Testis (tissue), 3 donors: ENCODE results near the gene CGB7. TPM values are rescaled to one million over a fixed set of nuclear protein-coding genes. Genes with fewer than 3 reads are reported as not detected.

Experiments used
- DNase-seq: peaks from one replicate; pipeline ENCODE4 v3.0.0-alpha.2; 2019
- H3K27ac ChIP-seq, 2 donors: fragments of 200-600 bp; sonication (generic); one replicate each; pipeline ENCODE4 v1.5.1; 2019
- H3K27me3 ChIP-seq: fragments of 200-600 bp; sonication (generic); one replicate; pipeline ENCODE4 v1.5.1; 2019
- H3K36me3 ChIP-seq: fragments of 200-600 bp; sonication (generic); one replicate; pipeline ENCODE4 v1.5.1; 2017; ENCODE audit warnings: low read depth; ENCODE audit errors: missing control alignments
- H3K4me1 ChIP-seq: fragments of 200-600 bp; sonication (generic); one replicate; pipeline ENCODE4 v1.5.1; 2019
- H3K4me3 ChIP-seq, 2 donors: fragments of 200-600 bp; sonication (generic); one replicate each; pipeline ENCODE4 v1.5.1; 2017 to 2019
- H3K9me3 ChIP-seq: fragments of 200-600 bp; sonication (generic); one replicate; pipeline ENCODE4 v1.5.1; 2017
- CTCF ChIP-seq, 3 experiments: fragments of 450-650 bp in 2 of 3; fragments of 200-600 bp in 1 of 3; sonication (generic) in 1 of 3; IDR thresholded peaks; one replicate each; pipeline ENCODE4 v1.5.1; 2016 to 2019; ENCODE audit warnings: antibody characterized with exemption in 3 of 3, mild to moderate bottlenecking in 2 of 3, moderate library complexity in 1 of 3
- POLR2A ChIP-seq: fragments of 450-650 bp; IDR thresholded peaks from one replicate; pipeline ENCODE4 v1.6.1; 2017; ENCODE audit warnings: antibody characterized with exemption, mild to moderate bottlenecking, moderate library complexity
- WGBS, 2 donors: methylation state at CpG; one replicate each; pipeline ENCODE4 v1.1.5; 2018; 5-methylcytosine and 5-hydroxymethylcytosine counted together
- intact Hi-C: fragments of 100-400 bp; cut with DNase I; formaldehyde crosslinking; loops from one replicate; pipeline ENCODE4 v1.15.1; 2023; ENCODE audit warnings: low total_unique reads
- polyA plus RNA-seq: library from polyadenylated mRNA; stranded (reverse); fragments of 350-450 nt; fragmentation: Illumina TruSeq; extraction: RNeasy Lipid Tissue Mini Kit (QIAGEN cat#74804); gene quantifications from one replicate; pipeline ENCODE4 v1.2.3, GENCODE V29; 2014; ENCODE audit warnings: low read depth, low replicate concordance; ENCODE audit not compliant: insufficient read depth
- total RNA-seq, 2 donors: library from RNA; depleted of rRNA; stranded (reverse); fragments of >200 nt; gene quantifications; one replicate each; pipeline ENCODE4 v1.2.3, GENCODE V29; 2016

Gene CGB7
- total and polyA plus RNA-seq, 3 donors from 2014 or later = 1.7 to 3.8 (median 3.0) TPM

GRCh38 chr19:49073514-49074378 lies 16.2 kb upstream of the CGB7 start:
- no peaks in the 10 kb centered on the region for H3K36me3 ChIP-seq
- no peak for TF ChIP-seq POLR2A
- TF ChIP-seq CTCF (IDR thresholded peaks at IDR 0.05) = no peak
- intact Hi-C loops = loop anchor here (10.0 kb wide), 1 partner anchor 131 kb away; no protein-coding TSS in a partner anchor
- WGBS, 2 donors = 46 to 58% methylated on average over 19 to 23 of the region's 23 CpGs
- no peak overlapping the region for H3K4me3 ChIP-seq
- no peak for DNase-seq
- H3K4me1 ChIP-seq = no peaks in the 10 kb centered on the region
- no peaks in the 10 kb centered on the region for H3K9me3 ChIP-seq
- H3K27me3 ChIP-seq = no peaks in the 10 kb centered on the region
- H3K27ac ChIP-seq = no peak overlapping the region

- H3K27me3 ChIP-seq = no peaks in the 10 kb centered on the region
These were observed 14.5 kb upstream of the CGB7 start for GRCh38 chr19:49071860-49072547.

GRCh38 chr19:49070416-49070815 lies 12.9 kb upstream of the CGB7 start:
- 94 to 95% methylated on average over 20 to 21 of the region's 21 CpGs for WGBS, 2 donors
- peaks cover 1% of the 10 kb centered on the region for H3K4me1 ChIP-seq
- no peak overlapping the region for H3K4me3 ChIP-seq
- no peaks in the 10 kb centered on the region for H3K9me3 ChIP-seq
- H3K27me3 ChIP-seq = no peaks in the 10 kb centered on the region
- intact Hi-C loops = loop anchor here (10.0 kb wide), 1 partner anchor 134 kb away; no protein-coding TSS in a partner anchor
- no peak overlapping the region for H3K27ac ChIP-seq
- H3K36me3 ChIP-seq = no peaks in the 10 kb centered on the region
- no peak for DNase-seq
- TF ChIP-seq POLR2A = no peak
- TF ChIP-seq CTCF (IDR thresholded peaks at IDR 0.05) = no peak

More at GRCh38 chr19:49071860-49072547, 14.5 kb upstream of the CGB7 start:
- Histone ChIP-seq H3K4me1 (no peaks in the 10 kb centered on the region), H3K27ac (no peak overlapping the region), H3K9me3 (no peaks in the 10 kb centered on the region), H3K4me3 (peak overlapping the region; percentile 24 to 34), H3K36me3 (no peaks in the 10 kb centered on the region)
- intact Hi-C loops = loop anchor here (10.0 kb wide), 1 partner anchor 133 kb away; no protein-coding TSS in a partner anchor
- DNase-seq = peak; percentile 72
- TF ChIP-seq CTCF (IDR thresholded peaks at IDR 0.05) (no peak), POLR2A (no peak)
- WGBS, 2 donors = 3 to 4% methylated on average over 17 to 56 of the region's 93 CpGs

GRCh38 chr19:49069026-49069425 lies 11.5 kb upstream of the CGB7 start:
- WGBS, 2 donors = 92 to 95% methylated on average over 9 of the region's 9 CpGs
- Histone ChIP-seq H3K27me3 (no peaks in the 10 kb centered on the region), H3K36me3 (no peaks in the 10 kb centered on the region), H3K27ac (no peak overlapping the region), H3K4me1 (peaks cover 13% of the 10 kb centered on the region), H3K4me3 (no peak overlapping the region), H3K9me3 (no peaks in the 10 kb centered on the region)
- intact Hi-C loops = no loop called here
- no peak for TF ChIP-seq POLR2A
- no peak for TF ChIP-seq CTCF (IDR thresholded peaks at IDR 0.05)
- DNase-seq = no peak
